BJ (cell line): ENCODE measurements around the gene NR2C1. TPM values are rescaled to one million over a fixed set of nuclear protein-coding genes. Genes with fewer than 3 reads are reported as not detected.
"Not testable (repeated sequence)": the region's sequence is repeated elsewhere in the genome, so short reads cannot be mapped to it uniquely, and the experiment has no call there.

Source experiments
- CTCF ChIA-PET: fragments of 350-600 bp; formaldehyde crosslinking; extraction: SDS; loops from one replicate; lab custom pipeline; 2021; ENCODE audit warnings: antibody characterized with exemption, inconsistent platforms; lab: Yijun Ruan, JAX
- POLR2A ChIA-PET: fragments of 300-600 bp; sonication (Branson Sonifier 250); formaldehyde crosslinking; extraction: SDS; loops from one replicate; lab custom pipeline; 2021; ENCODE audit warnings: antibody characterized with exemption; lab: Charles Lee
- DNase-seq: peaks from one replicate; pipeline ENCODE4 v3.0.0-alpha.2; 2011; ENCODE audit warnings: low read depth
- H3K27me3 ChIP-seq: 2 replicates; pipeline ENCODE4 v1.6.0; 2011; ENCODE audit warnings: low read length; ENCODE audit not compliant: control insufficient read depth, insufficient read depth
- H3K36me3 ChIP-seq: 2 replicates; pipeline ENCODE4 v1.5.1; 2011; ENCODE audit warnings: low read length; ENCODE audit not compliant: control insufficient read depth, insufficient read depth
- H3K4me3 ChIP-seq: 2 replicates; pipeline ENCODE4 v1.5.1; 2011; ENCODE audit warnings: low read depth, mild to moderate bottlenecking, control low read depth, low read length
- CTCF ChIP-seq: IDR thresholded peaks from 2 replicates; pipeline ENCODE4 v1.5.1; 2011; ENCODE audit warnings: low read depth, mild to moderate bottlenecking, control low read depth, inconsistent platforms, low read length, moderate library complexity; ENCODE audit not compliant: insufficient read depth
- polyA plus RNA-seq: library from polyadenylated mRNA; depleted of rRNA; stranded (reverse); fragments of >200 nt; gene quantifications from 2 replicates; pipeline ENCODE4 v1.2.3, GENCODE V29; 2011

The NR2C1 gene
- polyA plus RNA-seq, 1 experiment = 12.1 TPM

- no peak for DNase-seq
- POLR2A ChIA-PET = no interaction called here
Measured at GRCh38 chr12:94987801-94988200, 85.6 kb downstream of the NR2C1 start.

DNA sequence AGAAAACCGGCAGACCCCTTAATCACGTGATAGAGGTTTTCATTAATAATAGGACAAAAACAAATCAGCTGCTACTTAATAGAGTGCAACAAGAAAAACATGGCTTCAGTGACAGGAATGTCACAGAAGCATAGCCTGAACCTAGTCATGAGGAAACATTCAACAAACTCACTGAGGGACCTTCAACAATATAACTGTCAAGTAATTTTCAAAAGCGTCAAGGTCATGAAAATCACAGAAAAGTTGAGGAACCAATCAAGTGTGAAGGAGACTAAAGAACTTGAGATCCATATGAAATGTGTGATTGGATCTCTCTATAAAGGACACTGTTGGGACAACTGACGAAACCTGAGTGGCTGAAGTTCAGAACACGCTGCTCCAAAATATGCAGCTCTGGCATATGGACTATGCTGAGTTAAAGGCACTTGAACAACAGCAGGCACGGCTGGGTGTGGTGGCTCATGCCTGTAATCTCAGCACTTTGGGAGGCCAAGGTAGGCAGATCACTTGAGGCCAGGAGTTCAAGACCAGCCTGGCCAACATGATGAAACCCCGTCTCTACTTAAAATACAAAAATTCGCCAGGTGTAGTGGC lies 86.2 kb downstream of the NR2C1 start:
- no peak for DNase-seq
- POLR2A ChIA-PET = interaction anchor here (0.6 kb wide), 1 partner anchor 16 kb away, joined by 4 read pairs; no protein-coding TSS in a partner anchor
- no peak overlapping the region for H3K4me3 ChIP-seq
- CTCF ChIA-PET = no interaction called here
- no peaks in the 10 kb centered on the region for H3K27me3 ChIP-seq
- TF ChIP-seq CTCF = no peak
- H3K36me3 ChIP-seq = no peaks in the 10 kb centered on the region

More at GRCh38 chr12:94987801-94988200, 85.6 kb downstream of the NR2C1 start:
- no peak for TF ChIP-seq CTCF
- no peak overlapping the region for H3K4me3 ChIP-seq
- H3K27me3 ChIP-seq = no peaks in the 10 kb centered on the region
- peaks cover 2% of the 10 kb centered on the region; the same call in 1 of the 2 replicates for H3K36me3 ChIP-seq
- CTCF ChIA-PET = no interaction called here

GRCh38 chr12:94985099-94985498 lies 88.3 kb downstream of the NR2C1 start:
- POLR2A ChIA-PET, H3K4me3 ChIP-seq, DNase-seq, H3K36me3 ChIP-seq, CTCF ChIA-PET, H3K27me3 ChIP-seq: not testable (repeated sequence)

GRCh38 chr12:94983321-94983720 lies 90.1 kb downstream of the NR2C1 start:
- Histone ChIP-seq H3K36me3 (no peaks in the 10 kb centered on the region), H3K27me3 (no peaks in the 10 kb centered on the region), H3K4me3 (no peak overlapping the region)
- POLR2A ChIA-PET = interaction anchor here (0.7 kb wide), 1 partner anchor 20 kb away, joined by 5 read pairs; the partner anchor contains the start of gene NDUFA12
- CTCF ChIA-PET = interaction anchor here (1.2 kb wide), 1 partner anchor 16 kb away, joined by 4 read pairs; no protein-coding TSS in a partner anchor
- TF ChIP-seq CTCF = no peak
- no peak for DNase-seq

GRCh38 chr12:94982456-94982855 lies 91.0 kb downstream of the NR2C1 start:
- ChIA-PET POLR2A (no interaction called here), CTCF (interaction anchor here (0.6 to 0.7 kb wide), 2 partner anchors 10 to 237 kb away, joined by 3 read pairs; no protein-coding TSS in a partner anchor)
- no peak for DNase-seq
- Histone ChIP-seq H3K27me3 (no peaks in the 10 kb centered on the region), H3K4me3 (no peak overlapping the region), H3K36me3 (no peaks in the 10 kb centered on the region)
- no peak for TF ChIP-seq CTCF

GRCh38 chr12:94980577-94980976 lies 92.8 kb downstream of the NR2C1 start:
- no peak for TF ChIP-seq CTCF
- CTCF ChIA-PET = no interaction called here
- POLR2A ChIA-PET = no interaction called here
- H3K4me3 ChIP-seq = no peak overlapping the region
- no peak for DNase-seq
- no peaks in the 10 kb centered on the region for H3K36me3 ChIP-seq
- no peaks in the 10 kb centered on the region for H3K27me3 ChIP-seq
